CD14-positive monocyte (primary cell): ENCODE measurements around the gene TNFSF13. TPM values are rescaled to one million over a fixed set of nuclear protein-coding genes. Genes with fewer than 3 reads are reported as not detected.
A peak's percentile ranks its signal among the peaks of the same experiment; 100 is the strongest.
"Not testable (repeated sequence)": the region's sequence is repeated elsewhere in the genome, so short reads cannot be mapped to it uniquely, and the experiment has no call there.

ENCODE experiments used
- DNase-seq, 3 donors: peaks; one replicate each; pipeline ENCODE4 v3.0.0-alpha.2; 2011 to 2022
- H2AFZ ChIP-seq: 2 replicates; pipeline ENCODE4 v1.6.0; 2012; ENCODE audit warnings: mild to moderate bottlenecking, low read depth, low read length, inconsistent platforms; ENCODE audit not compliant: insufficient read depth, poor library complexity, severe bottlenecking
- H3K27ac ChIP-seq, 2 donors: 1 replicate in 1 of 2; 2 replicates in 1 of 2; pipeline ENCODE4 v1.5.1; 2012 to 2013; ENCODE audit warnings: low read length in 2 of 2, control low read depth in 1 of 2, inconsistent platforms in 1 of 2, low read depth in 1 of 2, mild to moderate bottlenecking in 1 of 2
- H3K27me3 ChIP-seq, 2 donors: one replicate each; pipeline versions ENCODE4 v1.6.0 to v1.6.1; 2011 to 2013; ENCODE audit warnings: low read length in 2 of 2; ENCODE audit not compliant: control insufficient read depth in 2 of 2, insufficient read depth in 2 of 2
- H3K36me3 ChIP-seq, 2 donors: replicated peaks in 1 of 2; 1 replicate in 1 of 2; 2 replicates in 1 of 2; pipeline versions ENCODE4 v1.5.1 to v1.6.1; 2012 to 2013; ENCODE audit warnings: low read length in 2 of 2, control low read depth in 1 of 2, inconsistent platforms in 1 of 2, mild to moderate bottlenecking in 1 of 2; ENCODE audit not compliant: insufficient read depth in 2 of 2, control insufficient read depth in 1 of 2
- H3K4me1 ChIP-seq, 2 donors: 1 replicate in 1 of 2; 2 replicates in 1 of 2; pipeline versions ENCODE4 v1.5.1 to v1.6.1; 2012 to 2013; ENCODE audit warnings: low read length in 2 of 2, control low read depth in 1 of 2, inconsistent platforms in 1 of 2, mild to moderate bottlenecking in 1 of 2, moderate library complexity in 1 of 2; ENCODE audit not compliant: insufficient read depth in 2 of 2, control insufficient read depth in 1 of 2
- H3K4me2 ChIP-seq: replicated peaks from 2 replicates; pipeline ENCODE3; 2012; ENCODE audit warnings: low read length, moderate library complexity, mild to moderate bottlenecking; ENCODE audit not compliant: poor library complexity, severe bottlenecking; ENCODE audit errors: extremely low read depth
- H3K4me3 ChIP-seq, 3 experiments: fragments of 200-600 bp in 1 of 3; sonication (generic) in 1 of 3; replicated peaks in 1 of 3; 1 replicate in 2 of 3; 2 replicates in 1 of 3; pipeline ENCODE4 v1.5.1; 2011 to 2013; ENCODE audit warnings: low read length in 3 of 3, mild to moderate bottlenecking in 3 of 3, control low read depth in 2 of 3, low read depth in 2 of 3, inconsistent platforms in 1 of 3, moderate library complexity in 1 of 3
- H3K79me2 ChIP-seq: 2 replicates; pipeline ENCODE4 v1.6.0; 2012; ENCODE audit warnings: mild to moderate bottlenecking, control low read depth, inconsistent platforms, low read length, moderate library complexity; ENCODE audit not compliant: insufficient read depth
- H3K9ac ChIP-seq: 2 replicates; pipeline ENCODE4 v1.6.0; 2017; ENCODE audit warnings: low read length, mild to moderate bottlenecking; ENCODE audit not compliant: insufficient read depth, poor library complexity, severe bottlenecking
- H3K9me3 ChIP-seq, 2 donors: replicated peaks in 1 of 2; 1 replicate in 1 of 2; 2 replicates in 1 of 2; pipeline versions ENCODE4 v1.5.1 to v1.6.1; 2012 to 2013; ENCODE audit warnings: low read length in 2 of 2, control low read depth in 1 of 2; ENCODE audit not compliant: control insufficient read depth in 1 of 2, insufficient read depth in 1 of 2
- H4K20me1 ChIP-seq: 2 replicates; pipeline ENCODE4 v1.6.0; 2012; ENCODE audit warnings: mild to moderate bottlenecking, low read length, control low read depth, moderate library complexity; ENCODE audit not compliant: insufficient read depth
- H3K27ac Mint-ChIP-seq, 7 donors: one replicate each; pipeline ENCODE4 v1.8.0; 2020; ENCODE audit warnings: mild to moderate bottlenecking in 7 of 7, mixed read lengths in 7 of 7, moderate library complexity in 6 of 7, inconsistent platforms in 2 of 7
- H3K27me3 Mint-ChIP-seq, 3 donors: one replicate each; pipeline ENCODE4 v1.8.0; 2021 to 2022; ENCODE audit warnings: low read depth in 3 of 3, mild to moderate bottlenecking in 3 of 3, mixed read lengths in 3 of 3, moderate library complexity in 3 of 3, inconsistent platforms in 1 of 3
- H3K36me3 Mint-ChIP-seq, 2 donors: one replicate each; pipeline ENCODE4 v1.8.0; 2020; ENCODE audit warnings: mixed read lengths in 2 of 2, inconsistent platforms in 1 of 2, mild to moderate bottlenecking in 1 of 2
- H3K4me1 Mint-ChIP-seq: one replicate; pipeline ENCODE4 v1.8.0; 2020; ENCODE audit warnings: mild to moderate bottlenecking, mixed read lengths
- H3K4me3 Mint-ChIP-seq, 2 donors: one replicate each; pipeline ENCODE4 v1.8.0; 2020; ENCODE audit warnings: mild to moderate bottlenecking in 2 of 2, mixed read lengths in 2 of 2, moderate library complexity in 1 of 2
- H3K9me3 Mint-ChIP-seq, 7 donors: one replicate each; pipeline ENCODE4 v1.8.0; 2020 to 2022; ENCODE audit warnings: mixed read lengths in 7 of 7, mild to moderate bottlenecking in 6 of 7, moderate library complexity in 6 of 7, inconsistent platforms in 2 of 7
- WGBS: methylation state at CpG from one replicate; pipeline ENCODE4 v1.1.5; 2013; ENCODE audit warnings: missing lambda C conversion rate; ENCODE audit not compliant: insufficient coverage; 5-methylcytosine and 5-hydroxymethylcytosine counted together
- intact Hi-C, 2 donors: fragments of 100-400 bp; cut with micrococcal nuclease; formaldehyde crosslinking; loops; one replicate each; pipeline versions ENCODE4 v1.15.0 to v1.15.1; 2023
- polyA plus RNA-seq, 3 donors: library from polyadenylated mRNA; depleted of rRNA in 1 of 3; unstranded in 2 of 3; stranded (reverse) in 1 of 3; fragments of 300-500 nt in 2 of 3; fragments of >200 nt in 1 of 3; fragmentation: Illumina TruSeq in 2 of 3; gene quantifications; 1 replicate in 2 of 3; 2 replicates in 1 of 3; pipeline ENCODE4 v1.2.3, GENCODE V29; 2012 to 2021
- TF ChIP-seq, protein P1 (sequence below): fragments of 200-600 bp; IDR thresholded peaks from one replicate; pipeline ENCODE4 v1.8.0; 2022; ENCODE audit warnings: antibody characterized with exemption, mild to moderate bottlenecking

The TNFSF13 gene
- polyA plus RNA-seq, 3 donors, result 236 to 523 (median 491) TPM

DNA sequence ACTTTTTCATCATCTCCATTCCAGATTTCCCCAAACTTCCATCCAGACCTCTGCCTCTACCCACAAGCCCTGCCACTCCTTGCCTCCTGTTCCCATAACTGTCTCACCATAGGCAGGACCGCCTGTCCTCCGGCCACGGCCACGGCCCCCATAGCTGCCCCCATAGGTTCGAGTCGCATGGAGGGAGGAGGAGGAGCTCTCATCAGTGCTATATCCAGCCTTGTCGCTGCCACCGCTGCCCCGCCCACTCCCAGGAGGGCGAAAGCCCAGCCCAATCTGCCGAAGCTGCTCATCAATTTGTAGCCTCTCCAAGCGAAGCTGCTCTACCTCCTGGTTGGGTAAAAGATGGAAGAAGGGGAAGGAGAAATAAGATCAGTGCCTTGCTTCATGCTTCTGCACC, 34.7 kb downstream of the TNFSF13 start:
- peak overlapping the region in 3 of 7 donors; percentile 35 to 83 (median 69) for H3K27ac Mint-ChIP-seq
- Histone ChIP-seq H2AFZ (no peak overlapping the region), H3K79me2 (peaks cover 9% of the 10 kb centered on the region), H3K4me2 (no peak overlapping the region), H3K4me1 (peaks cover 13 to 15% of the 10 kb centered on the region in 2 donors), H3K36me3 (peaks cover 77 to 82% of the 10 kb centered on the region in 2 donors), H3K9me3 (no peaks in the 10 kb centered on the region), H3K9ac (no peak overlapping the region), H3K27me3 (no peaks in the 10 kb centered on the region), H3K27ac (no peak overlapping the region), H3K4me3 (no peak overlapping the region), H4K20me1 (peaks cover 14% of the 10 kb centered on the region)
- peaks cover 67 to 82% of the 10 kb centered on the region in 2 donors for H3K36me3 Mint-ChIP-seq
- intact Hi-C loops, result no loop called here
- H3K4me1 Mint-ChIP-seq, result peaks cover 4% of the 10 kb centered on the region
- H3K9me3 Mint-ChIP-seq, result no peaks in the 10 kb centered on the region
- no peak for DNase-seq
- H3K4me3 Mint-ChIP-seq, result no peak overlapping the region
- 96% methylated on average over 4 of the region's 12 CpGs for WGBS
- no peaks in the 10 kb centered on the region for H3K27me3 Mint-ChIP-seq
- TF ChIP-seq, protein P1, sequence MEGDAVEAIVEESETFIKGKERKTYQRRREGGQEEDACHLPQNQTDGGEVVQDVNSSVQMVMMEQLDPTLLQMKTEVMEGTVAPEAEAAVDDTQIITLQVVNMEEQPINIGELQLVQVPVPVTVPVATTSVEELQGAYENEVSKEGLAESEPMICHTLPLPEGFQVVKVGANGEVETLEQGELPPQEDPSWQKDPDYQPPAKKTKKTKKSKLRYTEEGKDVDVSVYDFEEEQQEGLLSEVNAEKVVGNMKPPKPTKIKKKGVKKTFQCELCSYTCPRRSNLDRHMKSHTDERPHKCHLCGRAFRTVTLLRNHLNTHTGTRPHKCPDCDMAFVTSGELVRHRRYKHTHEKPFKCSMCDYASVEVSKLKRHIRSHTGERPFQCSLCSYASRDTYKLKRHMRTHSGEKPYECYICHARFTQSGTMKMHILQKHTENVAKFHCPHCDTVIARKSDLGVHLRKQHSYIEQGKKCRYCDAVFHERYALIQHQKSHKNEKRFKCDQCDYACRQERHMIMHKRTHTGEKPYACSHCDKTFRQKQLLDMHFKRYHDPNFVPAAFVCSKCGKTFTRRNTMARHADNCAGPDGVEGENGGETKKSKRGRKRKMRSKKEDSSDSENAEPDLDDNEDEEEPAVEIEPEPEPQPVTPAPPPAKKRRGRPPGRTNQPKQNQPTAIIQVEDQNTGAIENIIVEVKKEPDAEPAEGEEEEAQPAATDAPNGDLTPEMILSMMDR, result no peak

DNA sequence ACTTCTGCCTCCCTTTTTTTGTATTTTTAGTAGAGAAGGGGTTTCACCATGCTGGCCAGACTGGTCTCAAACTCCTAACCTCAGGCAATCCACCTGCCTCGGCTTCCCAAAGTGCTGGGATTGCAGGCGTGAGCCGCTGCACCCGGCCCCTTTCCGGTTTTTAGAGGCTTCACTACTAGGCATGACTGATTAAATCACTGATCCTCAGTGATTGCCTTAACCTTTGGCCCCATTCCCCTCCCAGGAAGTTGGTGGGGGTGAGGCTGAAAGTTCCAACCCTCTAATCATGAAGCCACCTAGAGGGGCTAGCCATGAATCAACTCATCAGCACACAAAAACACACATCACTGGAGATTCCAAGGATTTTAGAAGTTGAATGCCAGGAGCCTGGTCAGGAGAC, 39.0 kb downstream of the TNFSF13 start:
- DNase-seq, intact Hi-C loops: not testable (repeated sequence)
- no CpG with 5 or more reads among the region's 5 CpGs for WGBS

More for the DNA sequence above, 39.0 kb downstream of the TNFSF13 start:
- H3K27me3 ChIP-seq, H2AFZ ChIP-seq, H3K27me3 Mint-ChIP-seq, H3K4me2 ChIP-seq, H3K79me2 ChIP-seq, H3K4me3 Mint-ChIP-seq, H4K20me1 ChIP-seq, H3K9me3 Mint-ChIP-seq, H3K4me3 ChIP-seq, H3K27ac ChIP-seq, H3K9me3 ChIP-seq, H3K4me1 Mint-ChIP-seq, H3K4me1 ChIP-seq, H3K9ac ChIP-seq: not testable (repeated sequence)
- Mint-ChIP-seq H3K36me3 (peaks cover 80 to 97% of the 10 kb centered on the region in 2 donors), H3K27ac (peak overlapping the region in 1 of 7 donors; percentile 37)
- H3K36me3 ChIP-seq, result peaks cover 85 to 97% of the 10 kb centered on the region in 2 donors
